ENCODE measurements around the gene LAMA5.

LAMA5 gene

DNA sequence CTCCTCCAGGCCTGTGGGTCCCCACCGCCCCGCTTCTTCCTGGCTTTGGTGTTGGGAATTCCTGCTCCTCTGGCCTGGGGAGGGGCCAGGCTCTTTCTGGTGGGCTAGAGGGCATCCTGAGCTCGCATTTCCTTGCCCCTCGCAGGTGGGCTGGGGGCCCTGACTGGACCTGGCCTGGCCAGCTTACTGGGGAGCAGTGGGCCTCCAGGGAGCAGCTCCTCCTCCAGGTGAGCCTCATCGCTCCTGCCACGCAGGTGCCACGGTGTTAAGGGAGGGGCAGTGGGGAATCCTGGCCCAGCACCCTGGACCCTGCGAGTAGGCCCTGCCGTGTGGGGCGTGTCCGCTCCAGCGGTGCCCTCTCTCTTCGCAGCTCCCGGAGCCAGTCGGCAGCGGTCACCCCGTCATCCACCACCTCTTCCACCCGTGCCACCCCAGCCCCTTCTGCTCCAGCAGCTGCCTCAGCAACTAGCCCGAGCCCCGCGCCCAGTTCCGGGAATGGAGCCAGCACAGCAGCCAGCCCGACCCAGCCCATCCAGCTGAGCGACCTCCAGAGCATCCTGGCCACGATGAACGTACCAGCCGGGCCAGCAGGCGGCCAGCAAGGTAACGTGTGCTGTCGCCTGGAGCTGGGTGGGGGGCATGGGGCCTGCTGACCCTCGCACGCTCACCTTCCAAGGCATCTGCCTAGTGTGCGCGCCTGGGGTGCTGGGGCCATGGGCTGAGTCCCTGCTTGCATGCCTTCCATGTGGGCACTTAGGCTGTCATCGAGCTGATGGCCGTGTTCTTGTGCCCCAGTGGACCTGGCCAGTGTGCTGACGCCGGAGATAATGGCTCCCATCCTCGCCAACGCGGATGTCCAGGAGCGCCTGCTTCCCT, 59.6 kb downstream of the LAMA5 start:
- TF ChIP-seq EZH2phosphoT487 (conservative IDR thresholded peaks at IDR 0.05; ENCODE audit: low read length) = no peak
- TF ChIP-seq, protein P1, sequence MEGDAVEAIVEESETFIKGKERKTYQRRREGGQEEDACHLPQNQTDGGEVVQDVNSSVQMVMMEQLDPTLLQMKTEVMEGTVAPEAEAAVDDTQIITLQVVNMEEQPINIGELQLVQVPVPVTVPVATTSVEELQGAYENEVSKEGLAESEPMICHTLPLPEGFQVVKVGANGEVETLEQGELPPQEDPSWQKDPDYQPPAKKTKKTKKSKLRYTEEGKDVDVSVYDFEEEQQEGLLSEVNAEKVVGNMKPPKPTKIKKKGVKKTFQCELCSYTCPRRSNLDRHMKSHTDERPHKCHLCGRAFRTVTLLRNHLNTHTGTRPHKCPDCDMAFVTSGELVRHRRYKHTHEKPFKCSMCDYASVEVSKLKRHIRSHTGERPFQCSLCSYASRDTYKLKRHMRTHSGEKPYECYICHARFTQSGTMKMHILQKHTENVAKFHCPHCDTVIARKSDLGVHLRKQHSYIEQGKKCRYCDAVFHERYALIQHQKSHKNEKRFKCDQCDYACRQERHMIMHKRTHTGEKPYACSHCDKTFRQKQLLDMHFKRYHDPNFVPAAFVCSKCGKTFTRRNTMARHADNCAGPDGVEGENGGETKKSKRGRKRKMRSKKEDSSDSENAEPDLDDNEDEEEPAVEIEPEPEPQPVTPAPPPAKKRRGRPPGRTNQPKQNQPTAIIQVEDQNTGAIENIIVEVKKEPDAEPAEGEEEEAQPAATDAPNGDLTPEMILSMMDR (IDR thresholded peaks at IDR 0.05; ENCODE audit: insufficient read depth, low read length, poor library complexity, severe bottlenecking) = no peak
- Histone ChIP-seq H4K20me1 (ENCODE audit: low read depth, low read length) (peaks cover 5% of the 10 kb centered on the region; the same call in 1 of the 2 replicates), H3K9ac (ENCODE audit: low read length) (no peak overlapping the region), H3K36me3 (ENCODE audit: low read length) (no peaks in the 10 kb centered on the region), H3K79me2 (ENCODE audit: insufficient read depth, low read length) (peaks cover 34% of the 10 kb centered on the region), H3K9me2 (replicated peaks; ENCODE audit: insufficient read depth, low read length) (no peaks in the 10 kb centered on the region), H3F3A (ENCODE audit: insufficient read depth) (no peaks in the 10 kb centered on the region), H3K27ac (ENCODE audit: low read depth, low read length) (no peak overlapping the region), H3K4me2 (ENCODE audit: low read depth, low read length, poor library complexity, severe bottlenecking) (no peak overlapping the region), H3K4me3 (ENCODE audit: insufficient read depth, low read length, poor library complexity, severe bottlenecking) (no peak overlapping the region), H3K9me3 (ENCODE audit: insufficient read depth, low read length) (no peaks in the 10 kb centered on the region), H2AFZ (ENCODE audit: low read depth, low read length, severe bottlenecking) (no peak overlapping the region), H3K27me3 (ENCODE audit: low read length) (no peaks in the 10 kb centered on the region)

DNA sequence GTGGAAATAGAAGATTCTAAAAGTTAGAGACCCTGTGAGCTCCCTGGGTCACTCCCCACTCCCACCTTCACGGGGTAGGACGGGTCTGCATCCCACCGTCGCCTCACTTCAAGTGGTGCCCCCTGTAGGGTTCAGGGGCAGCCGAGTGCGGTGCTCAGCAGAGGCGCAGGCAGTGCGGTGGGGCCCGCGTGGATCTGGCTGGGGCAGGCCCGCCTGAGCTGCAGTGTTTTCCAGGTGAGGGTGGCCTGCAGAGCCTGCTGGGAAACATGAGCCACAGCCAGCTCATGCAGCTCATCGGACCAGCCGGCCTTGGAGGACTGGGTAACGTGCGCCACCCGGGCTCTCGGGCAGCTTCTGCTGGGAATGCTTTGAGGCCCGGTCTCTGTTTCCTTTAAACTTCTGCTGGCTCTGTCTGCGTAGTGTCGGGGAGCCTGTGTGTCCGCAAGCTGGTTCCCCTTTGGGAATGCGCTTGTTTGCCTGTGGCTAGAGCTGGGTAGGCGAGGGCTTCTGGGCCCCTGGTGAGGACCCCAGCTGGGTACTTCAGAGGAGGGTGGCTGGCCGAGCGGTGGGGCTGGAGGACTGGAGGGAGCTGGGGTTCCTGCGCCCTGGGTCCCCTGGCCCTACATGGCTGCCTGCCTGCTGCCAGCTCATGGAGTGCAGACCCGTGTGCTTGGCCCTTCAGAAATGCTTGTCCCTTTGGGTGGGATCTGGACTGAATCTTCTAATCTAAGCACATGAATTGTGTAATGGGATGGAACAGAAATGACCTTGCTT, 60.5 kb downstream of the LAMA5 start:
- H3K9me3 ChIP-seq (ENCODE audit: insufficient read depth, low read length) = no peaks in the 10 kb centered on the region
- H3K36me3 ChIP-seq (ENCODE audit: low read length) = no peaks in the 10 kb centered on the region
- no peak overlapping the region for H3K4me3 ChIP-seq (ENCODE audit: insufficient read depth, low read length, poor library complexity, severe bottlenecking)
- H3K27ac ChIP-seq (ENCODE audit: low read depth, low read length) = no peak overlapping the region
- no peak overlapping the region for H2AFZ ChIP-seq (ENCODE audit: low read depth, low read length, severe bottlenecking)
- no peaks in the 10 kb centered on the region for H3K27me3 ChIP-seq (ENCODE audit: low read length)
- peaks cover 5% of the 10 kb centered on the region; the same call in 1 of the 2 replicates for H4K20me1 ChIP-seq (ENCODE audit: low read depth, low read length)
- no peak overlapping the region for H3K4me2 ChIP-seq (ENCODE audit: low read depth, low read length, poor library complexity, severe bottlenecking)
- no peak for TF ChIP-seq EZH2phosphoT487 (conservative IDR thresholded peaks at IDR 0.05; ENCODE audit: low read length)
- TF ChIP-seq, protein P1 (IDR thresholded peaks at IDR 0.05; ENCODE audit: insufficient read depth, low read length, poor library complexity, severe bottlenecking) = no peak
- H3K9ac ChIP-seq (ENCODE audit: low read length) = no peak overlapping the region
- H3K79me2 ChIP-seq (ENCODE audit: insufficient read depth, low read length) = peaks cover 34% of the 10 kb centered on the region
- no peaks in the 10 kb centered on the region for H3F3A ChIP-seq (ENCODE audit: insufficient read depth)
- no peaks in the 10 kb centered on the region for H3K9me2 ChIP-seq (replicated peaks; ENCODE audit: insufficient read depth, low read length)

GRCh38 chr20:62305765-62306413, 61.2 kb downstream of the LAMA5 start:
- H3K27me3 ChIP-seq (ENCODE audit: low read length) = no peaks in the 10 kb centered on the region
- no peak for TF ChIP-seq EZH2phosphoT487 (conservative IDR thresholded peaks at IDR 0.05; ENCODE audit: low read length)
- TF ChIP-seq, protein P1 (IDR thresholded peaks at IDR 0.05; ENCODE audit: insufficient read depth, low read length, poor library complexity, severe bottlenecking) = no peak
- H3K4me2 ChIP-seq (ENCODE audit: low read depth, low read length, poor library complexity, severe bottlenecking) = no peak overlapping the region
- no peaks in the 10 kb centered on the region for H3K9me2 ChIP-seq (replicated peaks; ENCODE audit: insufficient read depth, low read length)
- no peaks in the 10 kb centered on the region for H3K9me3 ChIP-seq (ENCODE audit: insufficient read depth, low read length)
- peaks cover 5% of the 10 kb centered on the region; the same call in 1 of the 2 replicates for H4K20me1 ChIP-seq (ENCODE audit: low read depth, low read length)
- H2AFZ ChIP-seq (ENCODE audit: low read depth, low read length, severe bottlenecking) = no peak overlapping the region
- H3F3A ChIP-seq (ENCODE audit: insufficient read depth) = 0 out of 2 replicates have a peak, but pooled peaks cover 3% of the 10 kb centered on the region
- no peak overlapping the region for H3K9ac ChIP-seq (ENCODE audit: low read length)
- H3K27ac ChIP-seq (ENCODE audit: low read depth, low read length) = no peak overlapping the region
- H3K36me3 ChIP-seq (ENCODE audit: low read length) = no peaks in the 10 kb centered on the region
- peaks cover 34% of the 10 kb centered on the region for H3K79me2 ChIP-seq (ENCODE audit: insufficient read depth, low read length)
- no peak overlapping the region for H3K4me3 ChIP-seq (ENCODE audit: insufficient read depth, low read length, poor library complexity, severe bottlenecking)

Measured in SU-DHL-6 (cell line).